AG09309 (cell line): ENCODE data around the gene TLL1.

Source experiments
- DNase-seq: peaks from one replicate; pipeline ENCODE4 v3.0.0-alpha.2; 2010; ENCODE audit warnings: low read depth
- H3K4me3 ChIP-seq: 2 replicates; pipeline ENCODE4 v1.5.1; 2011; ENCODE audit warnings: mild to moderate bottlenecking, low read depth, low read length, moderate library complexity; ENCODE audit not compliant: control insufficient read depth
- TF ChIP-seq, protein P1 (sequence below): IDR thresholded peaks from 2 replicates; pipeline ENCODE4 v1.5.1; 2011; ENCODE audit warnings: mild to moderate bottlenecking, low read depth, low read length, inconsistent platforms; ENCODE audit not compliant: insufficient read depth, control insufficient read depth; ENCODE audit errors: missing control alignments

The TLL1 gene

DNA sequence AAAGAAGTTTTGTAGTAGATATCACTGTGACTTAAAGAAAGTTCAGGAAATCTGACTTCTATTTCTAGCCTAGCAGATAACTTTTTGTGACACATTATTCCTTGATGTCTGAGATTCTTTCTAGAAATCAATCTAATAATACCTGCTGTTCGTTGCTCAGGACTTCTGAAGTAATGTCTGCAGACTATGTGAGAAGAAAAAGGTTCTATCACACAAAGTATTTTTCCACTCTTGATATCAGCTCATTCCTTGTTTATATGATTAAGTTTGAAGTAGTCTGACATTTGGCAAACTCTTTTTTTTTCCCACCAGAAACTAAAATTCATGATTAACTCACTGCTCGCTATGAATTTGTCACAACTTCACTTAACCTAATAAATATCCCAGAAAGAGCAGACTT lies 56.6 kb downstream of the TLL1 start:
- DNase-seq: no peak
- H3K4me3 ChIP-seq: no peak overlapping the region
- TF ChIP-seq, protein P1, sequence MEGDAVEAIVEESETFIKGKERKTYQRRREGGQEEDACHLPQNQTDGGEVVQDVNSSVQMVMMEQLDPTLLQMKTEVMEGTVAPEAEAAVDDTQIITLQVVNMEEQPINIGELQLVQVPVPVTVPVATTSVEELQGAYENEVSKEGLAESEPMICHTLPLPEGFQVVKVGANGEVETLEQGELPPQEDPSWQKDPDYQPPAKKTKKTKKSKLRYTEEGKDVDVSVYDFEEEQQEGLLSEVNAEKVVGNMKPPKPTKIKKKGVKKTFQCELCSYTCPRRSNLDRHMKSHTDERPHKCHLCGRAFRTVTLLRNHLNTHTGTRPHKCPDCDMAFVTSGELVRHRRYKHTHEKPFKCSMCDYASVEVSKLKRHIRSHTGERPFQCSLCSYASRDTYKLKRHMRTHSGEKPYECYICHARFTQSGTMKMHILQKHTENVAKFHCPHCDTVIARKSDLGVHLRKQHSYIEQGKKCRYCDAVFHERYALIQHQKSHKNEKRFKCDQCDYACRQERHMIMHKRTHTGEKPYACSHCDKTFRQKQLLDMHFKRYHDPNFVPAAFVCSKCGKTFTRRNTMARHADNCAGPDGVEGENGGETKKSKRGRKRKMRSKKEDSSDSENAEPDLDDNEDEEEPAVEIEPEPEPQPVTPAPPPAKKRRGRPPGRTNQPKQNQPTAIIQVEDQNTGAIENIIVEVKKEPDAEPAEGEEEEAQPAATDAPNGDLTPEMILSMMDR: no peak

DNA sequence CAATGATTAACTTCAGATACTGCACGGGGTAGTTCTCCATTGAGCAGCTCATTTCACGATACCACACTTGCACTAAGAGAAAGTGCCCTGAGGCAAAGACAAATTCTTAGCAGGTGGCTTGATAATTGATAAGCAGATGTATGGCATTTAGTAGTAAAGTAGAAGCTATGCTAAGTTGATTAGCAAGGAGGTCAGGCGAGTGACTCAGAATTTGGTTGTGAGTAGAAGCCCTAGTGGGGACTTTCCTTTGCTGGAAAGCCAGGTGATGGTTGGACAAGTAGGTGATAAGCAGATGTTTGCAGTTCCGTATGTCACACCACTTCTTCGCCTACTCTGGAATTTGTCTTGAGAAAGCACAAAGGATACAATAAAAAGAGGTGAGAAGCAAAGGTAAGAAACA lies 58.7 kb downstream of the TLL1 start:
- TF ChIP-seq, protein P1: no peak
- no peak overlapping the region for H3K4me3 ChIP-seq

DNA sequence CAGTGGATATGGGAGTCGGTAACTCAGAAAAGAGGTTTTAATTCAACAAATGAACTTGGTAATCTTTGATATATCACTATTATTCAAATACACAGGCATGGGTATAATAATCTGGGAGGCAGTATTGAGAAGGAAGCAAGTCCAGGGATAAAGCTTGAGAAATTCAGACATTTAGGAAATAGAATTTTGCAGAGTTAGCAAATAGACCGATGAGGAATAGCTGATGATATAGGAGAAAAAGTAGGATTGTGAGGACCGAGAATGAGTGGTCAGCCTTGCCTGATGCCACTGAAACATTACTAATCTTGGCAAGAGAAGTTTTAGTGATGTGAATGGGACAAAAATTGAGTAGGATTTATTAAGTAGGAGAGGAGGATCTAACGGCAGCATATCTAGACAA lies 71.9 kb downstream of the TLL1 start:
- TF ChIP-seq, protein P1: no peak
- no peak for DNase-seq
- no peak overlapping the region for H3K4me3 ChIP-seq

More for the DNA sequence above, 58.7 kb downstream of the TLL1 start:
- no peak for DNase-seq

DNA sequence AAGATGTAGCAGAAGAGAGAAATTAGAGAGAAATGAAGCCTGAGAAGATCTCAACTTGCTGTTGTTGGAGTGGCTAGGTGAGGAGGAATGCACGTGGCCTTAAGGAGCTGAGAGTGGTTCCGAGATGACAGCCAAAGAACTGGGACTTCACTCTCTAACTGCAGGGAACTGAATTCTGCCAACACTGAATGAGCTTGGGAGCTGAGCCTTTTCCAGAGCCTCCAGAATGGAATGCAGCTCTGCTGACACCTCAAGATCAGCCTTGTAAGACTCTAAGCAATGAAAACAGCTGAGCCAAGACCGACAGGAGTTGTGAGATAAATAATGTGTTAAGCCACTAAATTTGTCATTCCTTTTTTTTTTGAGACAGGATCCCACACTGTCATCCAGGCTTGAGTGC lies 73.0 kb downstream of the TLL1 start:
- TF ChIP-seq, protein P1: no peak
- no peak overlapping the region for H3K4me3 ChIP-seq
- DNase-seq: no peak

DNA sequence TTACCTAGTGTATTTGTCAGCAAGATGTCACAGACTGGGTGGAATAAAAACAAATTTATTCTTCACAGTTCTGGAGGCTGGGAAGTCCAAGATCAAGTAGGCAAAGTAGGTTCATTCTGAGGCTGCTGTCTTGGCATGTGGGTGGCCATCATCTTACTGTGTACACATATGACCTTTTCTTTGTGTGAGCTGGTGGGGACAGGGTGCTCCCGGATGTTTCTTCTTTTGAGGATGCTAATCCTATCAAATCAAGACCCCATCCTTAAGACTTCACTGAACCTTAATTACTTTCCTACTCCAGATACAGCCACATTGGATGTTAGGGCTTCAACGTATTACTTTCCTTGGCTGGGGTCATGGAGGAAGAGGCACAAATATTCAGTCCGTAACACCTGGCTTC lies 74.0 kb downstream of the TLL1 start:
- no peak for DNase-seq
- TF ChIP-seq, protein P1: no peak
- H3K4me3 ChIP-seq: no peak overlapping the region

DNA sequence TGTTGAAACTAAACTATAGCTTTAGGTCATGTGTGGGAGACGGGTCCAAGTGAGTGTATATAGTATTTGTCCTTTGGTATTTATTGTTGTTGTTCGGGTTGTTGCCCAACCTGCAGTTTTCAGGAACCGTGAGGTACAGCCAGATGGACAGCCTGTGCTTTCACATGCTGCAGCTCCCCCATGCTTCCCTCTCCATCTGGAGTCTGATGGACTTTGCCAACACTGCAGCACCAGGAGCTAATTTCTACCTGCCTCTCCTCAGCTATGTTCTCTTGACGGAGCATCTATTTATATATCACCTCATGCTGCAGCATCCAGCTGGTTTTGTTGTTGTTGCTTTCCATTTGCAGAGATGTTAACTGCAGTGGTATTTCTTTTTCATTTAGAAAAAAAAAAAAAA lies 80.1 kb downstream of the TLL1 start:
- H3K4me3 ChIP-seq: no peak overlapping the region
- no peak for DNase-seq
- TF ChIP-seq, protein P1: no peak

DNA sequence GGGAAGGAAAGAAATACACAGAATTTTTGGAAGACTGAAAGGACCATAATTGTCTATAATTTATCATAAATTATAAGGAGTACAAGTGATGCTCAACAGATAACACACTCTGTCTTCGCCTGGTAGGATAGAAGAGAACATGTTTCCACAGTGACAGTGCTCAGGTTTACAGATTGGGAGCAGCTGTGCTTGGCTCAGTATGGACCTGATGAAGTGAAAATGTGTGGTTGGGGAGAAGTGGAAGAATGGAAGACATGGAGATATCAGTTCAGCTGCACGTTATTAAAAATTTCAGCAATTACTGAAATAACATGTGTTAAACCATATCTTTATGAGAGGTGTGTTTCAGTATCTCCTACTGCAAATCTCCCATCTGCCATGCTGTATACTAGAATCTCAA lies 90.6 kb downstream of the TLL1 start:
- no peak for DNase-seq
- TF ChIP-seq, protein P1: no peak
- no peak overlapping the region for H3K4me3 ChIP-seq
